ENCODE results near the gene SUZ12.
"Not testable (repeated sequence)": the region's sequence is repeated elsewhere in the genome, so short reads cannot be mapped to it uniquely, and the experiment has no call there.

Gene SUZ12

DNA sequence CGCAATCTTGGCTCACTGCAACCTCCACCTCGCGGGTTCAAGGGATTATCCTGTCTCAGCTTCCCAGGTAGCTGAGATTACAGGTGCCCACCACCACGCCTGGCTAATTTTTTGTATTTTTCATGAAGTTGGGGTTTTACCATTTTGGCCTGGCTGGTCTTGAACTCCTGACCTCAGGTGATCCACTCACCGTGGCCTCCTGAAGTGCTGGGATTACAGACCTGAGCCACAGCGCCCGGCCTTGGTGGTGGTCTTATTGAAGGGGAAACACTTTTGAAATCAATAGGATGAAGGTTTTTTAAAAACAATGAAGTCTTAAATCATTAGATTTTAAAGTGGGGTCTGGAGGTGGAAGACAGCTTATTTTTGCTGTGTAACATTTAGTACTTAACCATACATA lies 5.6 kb downstream of the SUZ12 start:
- not testable (repeated sequence) for DNase-seq (ENCODE audit: low read depth in 1 of 2, low spot score in 1 of 2)

DNA sequence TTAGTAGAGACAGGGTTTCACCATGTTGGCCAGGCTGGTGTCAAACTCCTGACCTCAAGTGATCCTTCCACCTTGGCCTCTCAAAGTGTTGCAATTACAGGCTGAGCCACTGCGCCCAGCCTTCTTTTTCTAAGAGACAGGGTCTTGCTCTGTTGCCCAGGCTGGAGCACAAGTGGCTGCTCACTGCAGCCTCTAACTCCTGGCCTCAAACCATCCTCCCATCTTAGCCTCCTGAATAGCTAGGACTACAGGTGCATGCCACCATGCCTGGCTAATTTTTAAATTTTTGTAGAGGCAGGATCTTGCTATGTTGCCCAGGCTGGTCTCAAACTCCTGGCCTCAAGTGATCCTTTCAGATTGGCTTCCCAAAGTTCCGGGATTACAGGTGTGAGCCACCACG lies 15.1 kb downstream of the SUZ12 start:
- DNase-seq (ENCODE audit: low read depth in 1 of 2, low spot score in 1 of 2), result not testable (repeated sequence)

DNA sequence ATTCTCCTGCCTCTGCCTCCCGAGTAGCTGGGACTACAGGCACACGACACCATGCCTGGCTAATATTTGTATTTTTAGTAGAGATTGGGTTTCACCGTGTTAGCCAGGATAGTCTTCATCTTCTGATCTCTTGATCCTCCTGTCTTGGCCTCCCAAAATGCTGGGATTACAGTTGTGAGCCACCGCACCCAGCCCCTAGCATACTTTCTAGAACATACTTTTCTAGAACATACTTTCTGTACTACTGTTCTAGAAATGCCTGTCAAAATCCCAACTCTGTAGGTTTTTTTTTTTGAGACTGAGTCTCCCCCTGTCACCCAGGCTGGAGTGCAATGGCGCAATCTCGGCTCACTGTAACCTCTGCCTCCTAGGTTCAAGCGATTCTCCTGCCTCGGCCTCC lies 27.3 kb downstream of the SUZ12 start:
- DNase-seq (ENCODE audit: low read depth in 1 of 2, low spot score in 1 of 2), result not testable (repeated sequence)

DNA sequence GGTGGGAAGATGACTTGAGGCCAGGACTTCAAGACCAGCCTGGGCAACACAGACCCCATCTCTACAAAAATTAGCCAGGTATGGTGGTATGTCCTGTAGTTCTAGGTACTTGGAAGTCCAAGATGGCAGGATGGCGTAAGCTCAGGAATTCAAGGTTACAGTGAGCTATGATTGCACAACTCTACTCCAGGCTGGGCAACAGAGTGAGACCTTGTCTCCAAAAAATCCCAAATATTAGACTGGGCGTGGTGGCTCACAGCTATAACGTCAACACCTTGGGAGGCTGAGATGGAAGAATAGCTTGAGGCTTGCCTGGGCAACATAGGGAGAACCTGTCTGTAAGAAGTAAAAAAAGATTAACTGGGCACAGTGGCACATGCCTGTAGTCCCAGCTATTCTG lies 30.8 kb downstream of the SUZ12 start:
- DNase-seq (ENCODE audit: low read depth in 1 of 2, low spot score in 1 of 2), result no peak

DNA sequence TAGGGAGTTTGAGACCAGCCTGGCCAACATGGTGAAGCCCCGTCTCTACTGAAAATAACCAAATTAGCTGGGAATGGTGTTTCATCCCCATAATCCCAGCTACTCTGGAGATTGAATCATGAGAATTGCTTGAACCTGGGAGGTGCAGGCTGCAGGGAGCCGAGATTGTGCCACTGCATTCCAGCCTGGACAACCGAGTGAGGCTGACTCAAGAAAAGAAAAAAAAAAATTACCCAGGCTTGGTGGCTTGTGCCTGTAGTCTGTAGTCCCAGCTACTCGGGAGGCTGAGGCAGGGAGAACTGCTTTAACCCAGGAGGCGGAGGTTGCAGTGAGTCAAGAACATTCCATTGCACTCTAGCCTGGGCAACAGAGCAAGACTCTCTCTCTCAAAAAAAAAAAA lies 33.6 kb downstream of the SUZ12 start:
- DNase-seq (ENCODE audit: low read depth in 1 of 2, low spot score in 1 of 2), result not testable (repeated sequence)

DNA sequence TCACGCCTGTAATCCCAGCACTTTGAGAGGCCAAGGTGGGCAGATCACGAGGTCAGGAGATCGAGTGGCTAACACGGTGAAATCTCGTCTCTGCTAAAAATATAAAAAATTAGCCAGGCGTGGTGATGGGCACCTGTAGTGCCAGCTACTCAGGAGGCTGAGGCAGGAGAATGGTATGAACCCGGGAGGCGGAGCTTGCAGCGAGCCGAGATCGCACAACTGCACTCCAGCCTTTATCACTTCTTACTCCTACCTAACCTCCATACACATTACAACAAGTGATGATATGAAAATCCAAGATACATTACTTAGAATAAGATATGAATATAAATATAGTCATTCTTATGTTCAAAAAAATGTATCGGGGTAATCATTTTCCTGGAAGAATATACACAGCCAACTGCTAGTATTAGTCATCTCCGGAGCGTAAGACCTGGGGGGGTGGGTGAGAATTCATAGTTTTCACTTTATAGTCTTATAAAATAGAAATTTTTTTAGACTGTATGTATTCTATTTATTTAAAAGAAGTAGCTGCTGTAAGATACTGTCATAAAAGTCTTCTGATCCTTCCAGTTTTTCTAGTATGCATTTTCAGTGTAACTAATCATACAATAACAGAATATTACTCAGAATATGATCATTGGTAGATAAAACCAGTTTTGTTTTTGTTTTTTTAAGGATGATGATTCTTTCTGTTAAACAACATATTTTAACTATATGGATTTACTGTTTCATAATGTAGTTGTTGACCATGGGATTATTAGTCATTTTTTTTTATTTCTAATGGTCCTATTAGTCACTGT lies 37.7 kb downstream of the SUZ12 start:
- DNase-seq (ENCODE audit: low read depth in 1 of 2, low spot score in 1 of 2), result not testable (repeated sequence)

DNA sequence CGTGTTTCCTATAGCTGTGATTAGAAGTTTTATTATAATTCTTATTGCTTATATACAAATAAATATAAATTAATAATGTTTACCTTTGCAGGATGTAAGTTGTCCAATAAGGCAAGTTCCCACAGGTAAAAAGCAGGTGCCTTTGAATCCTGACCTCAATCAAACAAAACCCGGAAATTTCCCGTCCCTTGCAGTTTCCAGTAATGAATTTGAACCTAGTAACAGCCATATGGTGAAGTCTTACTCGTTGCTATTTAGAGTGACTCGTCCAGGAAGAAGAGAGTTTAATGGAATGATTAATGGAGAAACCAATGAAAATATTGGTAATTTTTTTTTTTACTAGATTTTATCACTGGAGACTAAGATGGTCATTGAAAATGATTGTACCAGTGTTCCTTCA lies 38.6 kb downstream of the SUZ12 start:
- not testable (repeated sequence) for DNase-seq (ENCODE audit: low read depth in 1 of 2, low spot score in 1 of 2)

DNA sequence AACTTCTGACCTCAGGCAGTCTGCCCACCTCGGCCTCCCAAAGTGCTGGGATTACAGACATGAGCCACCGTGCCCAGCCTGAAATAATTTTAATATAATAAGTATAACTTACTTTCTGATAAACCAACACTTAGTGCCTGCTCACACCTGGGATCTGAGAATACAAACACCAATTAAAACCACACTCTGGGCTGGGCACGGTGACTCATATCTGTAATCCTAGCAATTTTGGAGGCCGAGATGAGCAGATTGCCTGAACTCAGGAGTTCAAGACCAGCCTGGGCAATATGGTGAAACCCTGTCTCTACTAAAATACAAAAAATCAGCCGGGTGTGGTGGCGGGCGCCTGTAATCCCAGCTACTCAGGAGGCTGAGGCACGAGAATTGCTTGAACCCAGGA lies 55.0 kb downstream of the SUZ12 start:
- not testable (repeated sequence) for DNase-seq (ENCODE audit: low read depth in 1 of 2, low spot score in 1 of 2)

DNA sequence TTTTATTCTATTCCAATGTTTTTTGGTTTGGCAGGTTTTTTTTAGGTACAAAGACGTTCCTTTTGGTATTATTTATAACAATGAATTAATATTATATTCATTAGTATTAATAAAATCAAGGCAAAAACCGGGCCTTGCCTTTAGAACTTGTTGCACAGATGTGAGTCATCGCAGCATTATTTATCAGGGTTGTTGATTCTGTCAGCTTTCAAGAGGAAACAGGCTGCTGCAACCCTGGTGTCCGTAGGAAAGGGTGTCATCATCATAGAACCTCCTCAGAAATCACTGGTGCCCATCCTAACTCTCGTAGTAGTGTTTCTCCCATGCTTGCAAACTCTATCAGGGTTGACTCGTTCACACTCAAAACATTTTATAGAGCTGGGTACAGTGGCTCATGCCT lies 60.2 kb downstream of the SUZ12 start:
- no peak for DNase-seq (ENCODE audit: low read depth in 1 of 2, low spot score in 1 of 2)

DNA sequence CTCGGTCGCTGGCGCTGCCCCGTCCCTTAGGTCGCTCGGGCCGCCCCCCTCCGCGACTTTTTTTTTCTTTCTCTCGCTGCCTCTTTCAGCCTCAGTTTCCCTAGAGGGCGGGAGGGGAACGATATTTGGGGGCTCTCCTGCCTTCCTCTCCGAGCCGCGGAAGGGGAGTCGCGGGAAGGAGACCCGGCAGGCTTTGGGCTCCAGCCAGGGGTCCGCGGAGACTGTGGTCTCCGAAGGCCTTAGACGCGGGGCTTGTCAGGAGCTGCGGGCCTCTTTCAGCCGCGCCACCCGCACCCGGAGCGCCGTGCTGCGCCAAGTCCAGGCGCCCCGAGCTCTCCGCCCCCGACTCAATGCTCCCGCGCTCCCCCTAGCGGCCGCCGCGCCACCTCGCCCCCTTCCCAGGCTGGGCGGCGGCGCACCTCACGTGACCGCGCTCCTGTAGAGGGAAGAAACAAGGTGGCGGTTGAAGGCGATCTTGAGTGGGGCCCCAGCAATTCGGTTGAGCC lies 70.2 kb downstream of the SUZ12 start, which contains the start of gene LRRC37B:
TSS of gene LRRC37B (plus strand) at position 427 of the 506 bp plus-strand sequence. CDS start 14,010 bp downstream, outside the sequence.
- DNase-seq (ENCODE audit: low read depth in 1 of 2, low spot score in 1 of 2), result peak; percentile 79 to 87

DNA sequence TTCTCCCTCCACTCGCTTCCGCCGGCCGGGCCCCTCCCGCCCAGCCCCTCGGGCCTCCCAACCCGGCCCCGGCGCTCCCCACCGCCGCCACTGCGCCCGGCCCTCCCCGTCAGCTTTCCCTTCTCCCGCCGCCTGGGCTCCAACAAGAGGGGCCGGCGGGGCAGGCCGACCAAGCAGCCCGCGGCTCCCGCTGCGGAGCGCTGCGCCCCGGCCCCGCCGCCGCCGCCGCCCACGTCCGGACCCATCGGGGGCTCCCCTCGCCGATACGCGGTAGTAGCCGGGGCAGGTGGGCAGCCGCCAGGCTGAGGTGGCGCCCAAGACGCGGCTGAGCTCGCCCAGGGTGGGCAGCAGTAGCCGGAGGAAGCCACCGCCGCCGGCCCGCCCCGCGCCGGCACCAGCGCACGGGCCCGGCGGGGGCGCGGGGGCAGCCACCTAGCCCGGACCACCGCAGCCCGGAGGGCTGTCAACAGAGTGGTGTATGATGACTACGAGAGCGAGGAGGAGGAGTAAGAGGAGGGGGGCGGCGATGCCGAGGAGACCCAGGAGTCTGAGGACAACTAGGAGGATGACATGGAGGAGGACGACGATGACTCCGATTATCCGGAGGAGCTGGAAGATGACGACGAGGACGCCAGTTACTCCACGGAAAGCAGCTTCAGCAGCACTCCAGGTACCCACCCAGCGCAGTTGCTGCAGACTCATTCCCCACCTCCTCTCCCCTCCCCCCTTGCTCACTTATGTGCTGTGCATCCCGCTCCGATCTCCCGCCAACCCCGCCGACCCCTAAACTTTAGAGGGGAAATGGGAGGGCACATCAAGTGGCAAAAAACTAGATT lies 70.9 kb downstream of the SUZ12 start:
- DNase-seq (ENCODE audit: low read depth in 1 of 2, low spot score in 1 of 2), result peak in 1 of 2 donors; percentile 16

DNA sequence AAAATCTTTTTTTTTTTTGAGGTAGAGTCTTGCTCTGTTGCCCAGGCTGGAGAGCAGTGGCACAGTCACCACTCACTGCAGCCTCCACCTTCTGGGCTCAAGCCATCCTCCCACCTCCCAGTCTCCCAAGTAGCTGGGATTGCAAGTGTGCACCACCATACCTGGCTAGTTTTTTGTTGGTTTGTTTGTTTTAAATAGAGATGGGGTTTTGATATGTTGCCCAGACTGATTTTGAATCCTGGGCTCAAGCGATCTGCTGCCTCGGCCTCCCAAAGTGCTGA lies 72.4 kb downstream of the SUZ12 start:
- DNase-seq (ENCODE audit: low read depth in 1 of 2, low spot score in 1 of 2), result no peak

DNA sequence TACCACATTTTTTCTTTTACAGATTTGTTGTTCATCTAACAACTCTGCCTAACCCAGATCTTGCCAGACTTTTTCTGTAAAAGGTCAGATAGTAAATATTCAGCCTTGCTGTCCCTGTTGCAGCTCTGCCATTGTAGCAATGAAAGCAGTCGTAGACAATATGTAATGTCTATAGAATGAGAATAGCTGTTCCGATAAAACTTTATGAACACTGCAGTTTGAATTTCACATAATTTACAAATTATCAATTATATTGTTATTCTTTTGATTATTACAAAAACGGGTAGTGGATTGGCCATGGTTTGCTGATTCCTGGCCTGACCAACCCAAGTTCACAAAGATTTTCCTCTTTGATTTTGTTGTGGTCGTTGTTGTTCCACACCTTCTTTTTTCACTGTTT lies 73.3 kb downstream of the SUZ12 start:
- no peak for DNase-seq (ENCODE audit: low read depth in 1 of 2, low spot score in 1 of 2)

DNA sequence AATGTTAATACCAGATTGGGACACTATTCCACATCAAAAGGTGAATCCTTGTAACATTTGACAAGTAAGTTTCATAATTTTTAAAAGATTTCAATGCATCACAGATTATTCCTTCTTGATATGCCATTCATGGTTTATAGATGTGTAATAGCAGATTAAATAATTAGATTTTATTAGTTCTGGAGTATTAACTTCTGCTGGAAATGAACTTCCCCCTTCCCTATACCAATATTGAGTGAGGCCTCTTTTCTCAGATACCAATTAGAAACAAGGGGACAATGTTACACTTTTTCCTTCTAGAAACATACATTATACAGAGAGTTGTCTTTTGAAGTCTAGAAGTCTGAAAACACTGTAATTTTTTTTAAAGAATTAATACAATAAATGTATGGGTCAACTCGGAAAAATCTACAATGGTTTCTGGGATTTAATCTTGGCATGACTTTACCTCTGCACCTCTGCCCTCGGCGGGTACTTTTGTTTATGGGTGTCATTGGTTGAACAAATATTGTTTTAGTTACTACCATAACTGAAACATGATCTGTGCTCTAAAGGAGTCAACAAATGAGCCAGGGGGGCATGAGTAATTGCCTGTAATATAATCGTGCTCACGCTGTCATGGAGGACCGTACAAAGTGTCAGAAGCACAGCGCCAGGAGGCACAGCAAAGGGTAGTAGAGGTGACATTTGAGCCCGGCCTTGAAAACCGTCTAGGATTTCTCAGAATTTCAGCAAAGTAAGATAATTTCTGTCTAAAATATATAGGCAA lies 78.6 kb downstream of the SUZ12 start:
- no peak for DNase-seq (ENCODE audit: low read depth in 1 of 2, low spot score in 1 of 2)

DNA sequence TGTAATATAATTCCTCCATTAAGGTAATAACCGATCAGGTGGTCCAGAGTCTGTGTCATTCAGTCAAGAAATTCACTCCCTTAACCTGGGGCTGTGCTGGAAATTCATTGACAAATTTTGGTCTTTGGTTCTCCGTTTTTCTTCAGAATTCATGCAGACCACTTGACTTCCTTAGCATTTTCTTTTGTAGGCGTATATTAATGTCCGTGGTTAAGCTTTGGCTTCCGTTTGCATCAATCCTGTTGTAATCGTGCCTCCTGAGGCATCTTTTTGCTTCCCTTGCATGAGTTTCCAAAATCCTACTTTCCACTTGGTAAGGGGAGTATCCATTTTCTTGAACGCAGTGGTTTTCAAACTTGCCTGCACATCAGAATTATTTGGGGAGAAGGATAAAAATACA lies 79.4 kb downstream of the SUZ12 start:
- no peak for DNase-seq (ENCODE audit: low read depth in 1 of 2, low spot score in 1 of 2)

DNA sequence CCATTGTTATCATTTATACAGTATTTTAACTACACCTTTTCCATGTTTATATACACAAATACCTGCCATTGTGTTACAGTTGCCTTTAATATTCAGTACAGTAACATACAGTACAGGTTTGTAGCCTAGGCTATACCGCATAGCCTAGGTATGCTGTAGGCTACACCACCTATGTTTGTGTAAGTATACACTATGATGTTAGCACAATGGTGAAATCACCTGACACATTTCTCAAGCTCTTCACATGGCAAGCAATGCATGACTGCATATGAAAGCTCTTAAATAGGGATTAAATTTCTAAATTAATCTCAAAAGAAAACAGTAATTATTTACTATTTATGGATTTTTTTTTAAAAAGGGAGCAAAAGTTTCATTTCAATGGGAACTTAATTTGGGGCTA lies 82.4 kb downstream of the SUZ12 start:
- no peak for DNase-seq (ENCODE audit: low read depth in 1 of 2, low spot score in 1 of 2)

DNA sequence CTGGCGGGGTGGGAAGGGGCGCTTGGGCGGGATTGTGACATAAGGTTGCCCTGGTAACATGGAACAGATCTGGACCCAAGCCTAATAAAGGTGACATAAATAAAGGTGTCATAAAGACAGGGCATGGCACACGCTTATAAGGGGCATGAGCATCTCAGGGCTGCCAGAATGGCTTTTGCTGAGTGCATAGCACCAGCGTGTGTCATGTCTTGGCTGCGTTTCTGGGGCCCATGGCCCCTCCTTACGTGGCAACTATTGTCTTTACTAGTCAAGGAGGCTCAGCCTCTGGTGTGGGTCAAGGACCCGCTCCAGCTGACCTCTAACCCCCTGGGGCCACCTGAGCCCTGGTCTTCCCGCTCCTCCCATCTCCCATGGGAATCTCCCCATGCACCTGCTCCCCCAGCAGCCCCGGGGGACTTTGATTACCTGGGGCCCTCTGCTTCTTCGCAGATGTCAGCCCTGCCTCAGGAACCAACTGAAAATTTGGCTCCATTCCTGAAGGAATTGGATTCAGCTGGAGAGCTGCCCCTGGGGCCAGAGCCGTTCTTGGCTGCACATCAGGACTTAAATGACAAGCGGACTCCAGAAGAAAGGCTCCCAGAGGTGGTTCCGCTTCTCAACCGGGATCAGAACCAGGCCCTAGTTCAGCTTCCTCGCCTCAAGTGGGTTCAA lies 84.3 kb downstream of the SUZ12 start:
- DNase-seq (ENCODE audit: low read depth in 1 of 2, low spot score in 1 of 2), result no peak

DNA sequence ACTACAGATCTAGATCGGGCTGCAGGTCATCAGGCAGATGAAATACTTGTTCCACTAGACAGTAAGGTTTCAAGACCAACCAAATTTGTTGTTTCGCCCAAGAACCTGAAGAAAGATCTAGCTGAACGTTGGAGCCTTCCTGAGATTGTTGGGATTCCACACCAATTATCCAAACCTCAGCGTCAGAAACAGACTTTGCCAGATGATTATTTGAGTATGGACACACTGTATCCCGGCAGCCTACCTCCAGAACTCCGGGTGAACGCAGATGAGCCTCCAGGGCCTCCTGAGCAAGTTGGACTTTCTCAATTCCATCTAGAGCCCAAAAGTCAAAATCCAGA lies 84.8 kb downstream of the SUZ12 start:
- no peak for DNase-seq (ENCODE audit: low read depth in 1 of 2, low spot score in 1 of 2)

DNA sequence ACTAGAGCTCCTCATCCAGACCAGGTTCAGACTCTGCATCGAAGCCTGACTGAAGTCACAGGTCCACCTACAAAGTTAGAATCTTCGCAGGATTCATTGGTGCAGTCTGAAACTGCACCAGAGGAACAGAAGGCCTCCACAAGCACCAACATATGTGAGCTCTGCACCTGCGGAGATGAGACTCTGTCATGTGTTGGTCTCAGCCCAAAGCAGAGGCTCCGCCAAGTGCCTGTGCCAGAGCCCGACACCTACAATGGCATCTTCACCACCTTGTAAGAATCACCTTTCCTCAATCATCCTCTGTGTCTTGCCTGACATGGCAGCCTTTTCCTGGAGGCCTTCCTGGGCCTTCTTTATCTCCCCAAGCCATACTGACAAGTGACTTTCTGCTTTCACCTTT lies 85.7 kb downstream of the SUZ12 start:
- DNase-seq (ENCODE audit: low read depth in 1 of 2, low spot score in 1 of 2), result not testable (repeated sequence)

DNA sequence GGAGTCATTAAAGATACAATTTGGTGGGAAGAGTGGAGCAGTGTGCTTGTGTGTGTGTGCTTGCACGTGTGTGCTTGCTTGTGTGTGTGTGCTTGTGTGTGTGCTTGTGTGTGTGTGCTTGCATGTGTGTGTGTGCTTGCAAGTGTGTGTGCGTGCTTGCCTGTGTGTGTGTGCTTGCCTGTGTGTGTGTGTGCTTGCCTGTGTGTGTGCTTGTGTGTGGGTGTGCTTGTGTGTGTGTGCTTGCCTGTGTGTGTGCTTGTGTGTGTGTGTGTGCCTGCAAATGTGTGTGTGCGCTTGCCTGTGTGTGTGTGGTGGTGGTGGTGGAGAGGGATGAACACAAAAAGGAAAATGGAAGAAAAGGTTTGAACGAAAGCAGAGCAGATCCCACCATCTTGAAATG lies 90.5 kb downstream of the SUZ12 start:
- not testable (repeated sequence) for DNase-seq (ENCODE audit: low read depth in 1 of 2, low spot score in 1 of 2)

DNA sequence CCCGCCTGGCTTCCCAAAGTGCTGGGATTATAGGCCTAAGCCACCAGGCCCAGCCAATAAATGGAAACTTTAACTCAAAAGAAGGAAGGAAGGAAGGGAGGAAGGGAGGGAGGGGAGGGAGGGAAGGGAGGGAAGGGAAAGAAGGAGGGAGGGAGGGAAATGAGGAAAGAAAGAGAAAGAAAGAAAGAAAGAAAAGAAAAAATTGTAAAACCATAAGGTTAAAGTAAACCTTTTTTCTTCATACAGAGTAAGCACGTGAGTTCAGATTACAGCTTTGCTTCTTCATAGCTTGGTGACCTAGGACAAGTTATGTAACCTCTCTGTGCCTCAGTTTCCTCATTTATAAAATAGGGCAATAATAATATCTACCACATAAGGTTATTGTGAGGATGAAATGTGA lies 96.4 kb downstream of the SUZ12 start:
- no peak for DNase-seq (ENCODE audit: low read depth in 1 of 2, low spot score in 1 of 2)
